HG03280 (cell line): ENCODE data around the gene ATP2B2.
"Not testable (repeated sequence)": the region's sequence is repeated elsewhere in the genome, so short reads cannot be mapped to it uniquely, and the experiment has no call there.

Experiments
- ATAC-seq: cut with Tn5 transposase; IDR thresholded peaks from one replicate; pipeline ENCODE4 v1.9.1; 2021; ENCODE audit warnings: mild to moderate bottlenecking, moderate library complexity; ENCODE audit not compliant: unreplicated experiment

Gene ATP2B2

DNA sequence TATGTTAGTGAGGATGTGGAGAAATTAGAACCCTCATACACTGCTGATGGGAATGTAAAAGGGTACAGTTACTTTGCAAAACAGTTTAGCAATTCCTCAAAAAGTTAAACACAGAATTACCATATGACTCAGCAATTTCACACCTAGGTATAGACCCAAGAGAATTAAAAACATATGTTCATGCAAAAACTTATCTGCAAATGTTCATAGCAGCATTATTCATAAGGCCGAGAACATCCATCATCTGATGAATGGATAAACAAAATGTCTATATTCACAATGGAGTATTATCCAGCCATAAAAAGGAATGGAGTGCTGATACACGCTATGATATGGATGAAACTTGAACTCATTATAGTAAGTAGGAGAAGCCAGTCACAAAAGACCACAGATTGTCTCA is 194.8 kb downstream of the ATP2B2 start:
- no peak for ATAC-seq

GRCh38 chr3:10309736-10310135 is 195.7 kb downstream of the ATP2B2 start:
- ATAC-seq: no peak

- no peak for ATAC-seq
These were observed 196.7 kb downstream of the ATP2B2 start for GRCh38 chr3:10308678-10309077.

DNA sequence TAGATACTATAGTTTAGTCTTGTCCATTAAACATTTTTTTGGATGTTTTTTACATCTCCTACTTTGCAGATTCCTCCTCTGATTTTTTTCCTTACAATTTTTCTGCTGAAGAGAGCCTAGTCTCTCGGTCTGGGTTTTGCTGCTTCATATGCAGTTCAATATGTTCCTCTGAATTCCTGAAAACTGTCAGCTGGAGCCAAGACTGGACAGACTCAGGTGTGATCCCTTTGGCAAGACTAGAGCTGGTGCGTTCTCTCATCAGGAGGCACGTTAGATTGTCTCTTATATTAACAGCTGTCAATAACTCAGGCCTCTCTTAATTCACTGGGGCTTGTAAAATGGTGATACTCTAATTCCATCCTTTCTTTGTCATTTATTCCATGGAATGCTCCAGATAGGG is 199.2 kb downstream of the ATP2B2 start:
- no peak for ATAC-seq

- no peak for ATAC-seq
These were observed 200.0 kb downstream of the ATP2B2 start for GRCh38 chr3:10305331-10305902.

GRCh38 chr3:10304905-10305304 is 200.5 kb downstream of the ATP2B2 start:
- ATAC-seq: no peak

GRCh38 chr3:10303785-10304184 is 201.6 kb downstream of the ATP2B2 start:
- no peak for ATAC-seq

DNA sequence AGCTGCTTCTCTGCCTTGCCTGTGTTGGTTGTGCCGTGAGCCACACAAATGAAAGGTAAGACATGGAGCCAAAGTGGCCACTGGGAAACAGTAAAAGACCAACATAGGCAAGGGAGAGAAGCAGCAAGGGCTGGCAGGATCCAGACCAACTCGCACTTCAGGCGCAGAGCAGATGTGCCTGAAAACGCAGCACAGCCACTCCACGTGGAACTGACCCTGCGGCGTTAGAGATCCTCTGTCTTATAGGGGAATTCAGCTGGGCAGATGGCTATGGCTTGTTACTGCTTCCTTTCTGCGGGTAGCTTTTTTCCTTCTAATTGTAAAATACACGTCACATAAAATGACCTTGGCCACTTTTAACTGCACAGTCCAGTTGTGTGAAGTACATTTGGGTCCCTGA is 202.3 kb downstream of the ATP2B2 start:
- no peak for ATAC-seq

DNA sequence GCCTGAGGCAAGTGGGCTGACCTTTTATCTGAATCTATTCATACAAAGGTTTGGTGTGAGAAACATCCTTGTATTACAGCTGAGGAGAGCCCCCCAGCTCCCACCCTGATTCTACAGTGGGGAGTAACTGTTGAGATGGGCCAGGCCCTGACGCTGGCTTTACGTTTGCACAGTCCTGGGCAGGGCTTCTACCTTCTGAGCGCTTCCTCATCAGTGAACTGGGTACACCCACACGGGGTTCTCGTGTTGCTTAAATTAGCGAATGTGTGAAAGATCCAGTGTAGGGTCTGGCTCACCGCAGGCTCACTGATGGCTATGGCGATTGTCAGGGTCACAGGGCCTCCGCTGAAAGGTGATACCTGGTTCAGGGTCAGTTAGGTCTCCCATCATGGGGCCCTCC is 205.3 kb downstream of the ATP2B2 start:
- no peak for ATAC-seq

- ATAC-seq: no peak
These were observed 205.7 kb downstream of the ATP2B2 start for GRCh38 chr3:10299679-10300078.

GRCh38 chr3:10299175-10299574 is 206.2 kb downstream of the ATP2B2 start:
- no peak for ATAC-seq

DNA sequence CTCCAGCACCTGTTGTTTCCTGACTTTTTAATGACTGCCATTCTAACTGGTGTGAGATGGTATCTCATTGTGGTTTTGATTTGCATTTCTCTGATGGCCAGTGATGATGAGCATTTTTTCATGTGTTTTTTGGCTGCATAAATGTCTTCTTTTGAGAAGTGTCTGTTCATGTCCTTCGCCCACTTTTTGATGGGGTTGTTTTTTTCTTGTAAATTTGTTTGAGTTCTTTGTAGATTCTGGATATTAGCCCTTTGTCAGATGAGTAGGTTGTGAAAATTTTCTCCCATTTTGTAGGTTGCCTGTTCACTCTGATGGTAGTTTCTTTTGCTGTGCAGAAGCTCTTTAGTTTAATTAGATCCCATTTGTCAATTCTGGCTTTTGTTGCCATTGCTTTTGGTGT is 207.3 kb downstream of the ATP2B2 start:
- not testable (repeated sequence) for ATAC-seq

DNA sequence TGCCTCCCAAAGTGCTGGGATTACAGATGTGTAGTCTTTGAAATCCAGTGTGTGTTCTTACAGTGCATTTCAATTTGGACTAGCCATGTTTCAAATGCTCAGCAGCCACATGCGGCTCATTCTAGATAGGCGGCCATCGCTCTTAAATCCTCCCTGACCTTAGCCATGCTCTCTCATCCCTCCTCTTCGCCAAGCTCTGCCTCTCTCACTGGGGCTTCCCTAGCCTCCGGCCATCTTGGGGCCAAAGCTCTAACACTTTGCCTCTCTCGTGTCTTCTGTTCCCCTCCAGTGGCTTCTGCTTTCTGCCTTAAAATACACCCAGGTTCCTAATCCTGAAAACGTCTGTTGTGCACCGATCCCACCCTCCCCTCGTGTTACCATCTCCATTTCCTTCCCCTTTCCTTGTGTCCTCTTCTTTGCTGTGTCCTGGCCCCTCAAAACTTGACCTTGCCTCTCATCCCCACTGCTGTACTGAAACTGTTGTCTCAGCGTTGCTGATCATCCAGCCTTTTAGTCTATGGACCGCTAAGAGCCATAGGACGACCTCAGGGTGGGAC is 211.3 kb downstream of the ATP2B2 start:
- ATAC-seq: no peak

DNA sequence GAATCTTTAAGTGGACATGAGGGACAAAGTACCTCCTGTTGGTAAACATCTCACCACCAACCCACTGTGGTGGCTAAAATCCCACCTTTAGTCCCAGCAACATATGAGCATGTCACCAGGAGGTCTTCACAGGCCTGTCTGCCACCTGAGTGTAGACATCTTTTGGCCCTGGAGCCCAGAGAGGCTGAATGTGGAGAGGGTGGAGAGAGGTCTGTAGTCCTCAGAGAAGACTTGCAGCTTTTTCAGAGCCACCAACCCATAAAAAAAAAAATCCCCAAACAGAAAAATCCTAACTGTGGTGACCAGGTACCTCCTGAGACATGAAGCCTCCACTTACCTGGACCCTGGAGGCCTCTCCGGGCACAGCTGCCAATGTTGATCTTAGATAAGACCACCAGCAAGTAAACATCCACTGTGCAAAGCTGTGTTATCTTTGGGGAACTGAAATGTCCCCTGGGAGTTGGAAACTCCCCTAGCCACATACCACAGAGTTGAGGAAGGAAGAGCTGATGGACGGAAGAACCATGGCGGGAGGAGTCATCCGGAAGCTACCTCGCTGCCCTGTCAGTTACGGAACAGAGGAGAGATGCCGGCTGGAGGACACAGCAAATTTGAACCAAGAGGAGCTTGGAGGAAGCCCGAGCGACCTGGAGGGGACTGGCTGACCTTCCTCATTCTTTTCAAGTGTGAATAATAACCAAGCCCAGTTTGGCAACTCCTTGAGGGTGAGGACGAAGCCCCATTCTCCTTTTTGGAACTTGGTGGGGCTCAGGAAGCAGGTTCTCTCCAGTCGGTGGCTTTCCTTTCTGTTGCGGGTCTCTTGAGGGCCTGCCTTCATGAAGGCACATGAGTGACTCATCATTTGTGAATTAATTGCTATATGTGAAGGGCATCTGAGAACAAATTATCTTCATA is 212.6 kb downstream of the ATP2B2 start, which contains the start of gene GHRL:
Gene GHRL, minus strand, starts transcription at position 443 of the 915 bp plus-strand sequence. CDS start 2,767 bp downstream, outside the sequence.
- ATAC-seq: no peak

DNA sequence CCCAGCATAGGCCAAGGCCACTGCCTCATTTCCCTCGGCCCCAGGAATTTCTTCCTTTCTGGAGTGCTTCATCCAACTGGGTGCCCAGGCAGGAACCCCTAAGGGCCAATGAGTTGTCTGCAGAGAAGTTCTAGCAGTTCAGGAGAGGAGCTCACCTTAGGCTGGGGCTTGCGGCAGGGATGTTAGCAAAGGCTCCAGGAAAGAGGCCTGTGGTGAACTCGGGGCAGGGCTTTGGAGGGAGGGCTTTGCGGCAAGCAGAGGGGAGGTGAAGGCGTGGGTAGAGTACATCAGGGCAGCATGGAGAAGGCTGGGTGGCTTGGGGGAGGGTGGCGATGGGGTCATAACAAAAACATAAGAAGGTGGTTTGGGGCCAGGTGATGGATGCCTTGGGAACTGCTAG is 213.7 kb downstream of the ATP2B2 start:
- ATAC-seq: no peak

DNA sequence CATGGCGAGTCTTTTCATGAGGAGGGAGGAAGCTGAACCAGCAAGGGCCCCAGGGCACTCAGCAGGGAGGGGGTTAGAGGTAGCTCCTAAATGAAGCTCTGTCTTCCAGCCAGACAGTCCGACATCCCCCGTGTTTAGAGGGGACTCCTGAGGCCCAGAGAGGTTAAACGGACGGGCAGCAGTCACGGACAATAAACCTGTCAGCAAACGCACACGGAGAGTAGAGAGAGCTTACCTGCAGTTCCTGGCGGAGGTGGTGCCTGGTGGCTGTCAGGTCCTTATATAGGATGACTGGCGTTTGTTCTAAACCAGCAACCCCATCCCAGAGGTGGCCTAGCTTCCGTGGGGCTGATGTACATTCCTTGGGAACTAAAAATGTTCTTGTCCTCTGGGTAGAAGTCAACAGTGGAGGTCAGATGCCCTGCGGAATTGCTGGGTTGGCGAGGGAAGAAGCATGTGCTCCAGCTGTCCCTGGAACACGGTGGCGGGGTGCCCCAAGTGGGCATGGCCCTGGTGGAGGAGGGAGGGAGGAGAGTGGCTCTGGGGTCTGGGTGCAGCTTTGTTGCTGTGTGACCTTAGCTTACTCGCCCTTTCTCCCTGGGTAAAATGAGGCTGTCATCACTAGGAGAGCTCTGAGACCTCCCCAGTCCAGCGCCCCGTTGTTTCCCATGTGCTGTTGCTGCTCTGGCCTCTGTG is 214.8 kb downstream of the ATP2B2 start:
- no peak for ATAC-seq

DNA sequence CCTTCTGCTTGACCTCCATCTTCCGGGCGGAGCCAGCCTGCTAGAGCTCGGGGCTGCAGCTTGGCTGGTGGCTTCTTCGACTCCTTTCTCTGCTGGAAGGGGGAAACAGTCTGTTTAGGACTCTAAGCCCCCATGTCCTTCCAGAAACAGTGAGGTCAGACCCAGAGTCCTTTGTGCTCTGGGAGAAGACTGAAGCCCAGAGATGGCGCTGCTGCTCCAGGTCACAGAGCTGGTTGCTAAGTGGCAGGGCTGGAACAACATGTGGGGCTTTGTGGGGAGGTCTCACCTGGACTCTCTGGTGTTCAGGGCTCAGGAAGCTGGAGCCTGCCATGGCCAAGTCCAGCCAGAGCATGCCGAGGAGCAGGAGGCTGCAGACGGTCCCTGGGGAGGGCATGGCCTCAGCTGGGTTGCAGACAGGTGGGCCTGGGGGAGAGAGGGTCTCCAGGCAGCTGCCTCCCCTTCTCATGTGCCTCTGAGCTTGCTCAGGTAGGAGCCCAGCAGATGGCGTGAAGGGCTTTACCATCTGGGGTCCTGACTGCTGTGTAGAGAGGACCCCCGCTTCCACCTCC is 215.5 kb downstream of the ATP2B2 start:
- ATAC-seq: no peak

- no peak for ATAC-seq
These were observed 216.3 kb downstream of the ATP2B2 start for GRCh38 chr3:10289077-10289476.

- no peak for ATAC-seq
These were observed 216.8 kb downstream of the ATP2B2 start for GRCh38 chr3:10288575-10288960.

DNA sequence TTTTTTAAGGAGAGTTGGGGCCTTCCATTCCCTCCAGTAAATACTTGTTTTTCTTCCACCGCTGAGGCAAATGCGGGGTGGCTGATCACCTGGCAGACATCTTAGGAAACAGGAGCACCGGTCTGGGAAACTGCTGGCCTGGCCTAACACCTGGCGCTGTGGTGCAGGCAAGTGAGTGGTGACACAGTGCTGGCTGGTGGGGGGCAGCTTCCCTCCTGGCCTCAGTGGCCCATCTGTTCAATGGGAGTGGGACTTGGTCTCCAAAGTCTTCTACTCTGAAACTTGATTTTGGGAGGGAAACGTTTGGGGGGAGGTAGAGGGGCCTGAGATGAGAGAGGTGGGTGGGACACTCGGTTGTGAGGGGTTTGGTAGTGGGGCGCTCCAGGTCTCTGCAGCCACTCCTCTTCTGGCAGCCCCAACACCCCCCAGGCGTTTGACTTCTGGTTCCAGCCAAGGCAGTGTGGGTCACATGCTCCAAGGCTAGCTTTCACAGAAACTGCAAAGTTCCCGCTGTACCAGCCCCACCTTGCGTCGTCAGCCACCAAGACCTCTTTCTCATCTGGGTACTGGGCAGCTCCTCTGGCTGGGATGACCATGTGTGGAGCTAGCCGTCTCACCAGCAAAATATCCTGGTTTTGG is 217.3 kb downstream of the ATP2B2 start:
- ATAC-seq: no peak
